GM12878 (cell line): ENCODE data around the gene GPER1. TPM values are rescaled to one million over a fixed set of nuclear protein-coding genes. Genes with fewer than 3 reads are reported as not detected.

Experiments used
- ATF7 ChIP-seq: fragments of 450-650 bp; IDR thresholded peaks from 2 replicates; pipeline ENCODE4 v1.6.1; 2016; ENCODE audit warnings: low read depth, mild to moderate bottlenecking
- CEBPB ChIP-seq, 2 experiments: fragments of 150-350 bp in 1 of 2; IDR thresholded peaks; 2 replicates each; pipeline ENCODE4 v1.6.1; 2012 to 2014; ENCODE audit warnings: low read depth in 2 of 2, low read length in 2 of 2, borderline replicate concordance in 1 of 2, inconsistent platforms in 1 of 2
- DPF2 ChIP-seq: fragments of 450-650 bp; IDR thresholded peaks from 2 replicates; pipeline ENCODE4 v1.6.1; 2017; ENCODE audit warnings: mild to moderate bottlenecking
- EED ChIP-seq: sonication (generic); IDR thresholded peaks from 2 replicates; pipeline ENCODE4 v1.6.1; 2016; ENCODE audit warnings: antibody characterized with exemption, low read depth
- JUNB ChIP-seq: IDR thresholded peaks from 2 replicates; pipeline ENCODE4 v1.6.1; 2016; ENCODE audit warnings: antibody characterized with exemption, mild to moderate bottlenecking
- LARP7 ChIP-seq: fragments of 450-650 bp; IDR thresholded peaks from 2 replicates; pipeline ENCODE4 v1.6.1; 2017; ENCODE audit warnings: mild to moderate bottlenecking
- MTA2 ChIP-seq: fragments of 450-650 bp; IDR thresholded peaks from 2 replicates; pipeline ENCODE4 v1.6.1; 2016; ENCODE audit warnings: low read depth, mild to moderate bottlenecking, moderate library complexity
- MYC ChIP-seq: IDR thresholded peaks from 2 replicates; pipeline ENCODE4 v1.6.1; 2011; ENCODE audit warnings: mild to moderate bottlenecking, low read length, moderate library complexity, inconsistent platforms; ENCODE audit not compliant: insufficient read depth, insufficient replicate concordance, insufficient read length, severe bottlenecking
- PAX8 ChIP-seq: fragments of 450-650 bp; IDR thresholded peaks from 2 replicates; pipeline ENCODE4 v1.6.1; 2017; ENCODE audit warnings: mild to moderate bottlenecking, moderate library complexity
- RUNX3 ChIP-seq: IDR thresholded peaks from 2 replicates; pipeline ENCODE4 v1.6.1; 2012; ENCODE audit warnings: low read length, inconsistent platforms
- SMC3 ChIP-seq: IDR thresholded peaks from 2 replicates; pipeline ENCODE4 v1.6.1; 2011; ENCODE audit warnings: low read length, improper control_type of control experiment, borderline replicate concordance
- SREBF1 ChIP-seq: IDR thresholded peaks from 2 replicates; pipeline ENCODE4 v1.6.1; 2012; ENCODE audit warnings: mild to moderate bottlenecking, low read length
- STAT3 ChIP-seq: IDR thresholded peaks from 2 replicates; pipeline ENCODE4 v1.6.1; 2011; ENCODE audit warnings: low read depth, low read length, improper control_type of control experiment
- TBL1XR1 ChIP-seq: IDR thresholded peaks from 2 replicates; pipeline ENCODE4 v1.6.1; 2012; ENCODE audit warnings: low read depth, low read length, improper control_type of control experiment
- TCF12 ChIP-seq: IDR thresholded peaks from 2 replicates; pipeline ENCODE4 v1.6.1; 2011; ENCODE audit warnings: low read depth, mild to moderate bottlenecking, low read length
- ZBTB4 ChIP-seq: fragments of 450-650 bp; formaldehyde crosslinking; IDR thresholded peaks from 2 replicates; pipeline ENCODE4 v1.4.0; 2022; ENCODE audit warnings: mild to moderate bottlenecking, moderate library complexity
- polyA plus RNA-seq, 11 experiments: library from polyadenylated mRNA; depleted of rRNA in 4 of 11; unstranded in 6 of 11; stranded (reverse) in 5 of 11; fragments of >200 nt; fragmentation: Nextera tagmentation in 4 of 11; fragmentation: Illumina TruSeq in 1 of 11; extraction: Ambion mirVana in 4 of 11; extraction: Trizol in 1 of 11; gene quantifications; 1 replicate in 1 of 11; 2 replicates in 10 of 11; pipeline versions ENCODE4 v1.2.1 to v1.2.3, GENCODE V29; 2011 to 2016; ENCODE audit warnings: inconsistent platforms in 2 of 11, missing spikeins in 2 of 11, low read depth in 1 of 11
- total RNA-seq, 4 experiments: library from RNA; depleted of rRNA in 3 of 4; stranded (reverse); fragments of >200 nt in 3 of 4; fragmentation: Illumina TruSeq in 1 of 4; extraction: Trizol in 1 of 4; gene quantifications; 2 replicates each; pipeline versions ENCODE4 v1.2.1 to v1.2.3, GENCODE V29; 2013 to 2021
- TF ChIP-seq, protein P1 (sequence below): fragments of 450-650 bp; IDR thresholded peaks from 2 replicates; pipeline ENCODE4 v1.6.1; 2017; ENCODE audit warnings: mild to moderate bottlenecking, moderate library complexity
- TF ChIP-seq, protein P2 (sequence below): IDR thresholded peaks from 2 replicates; pipeline ENCODE4 v1.6.1; 2012; ENCODE audit warnings: improper control_type of control experiment, low read depth, low read length; ENCODE audit not compliant: insufficient replicate concordance

The GPER1 gene
- total and polyA plus RNA-seq, 10 of the 15 experiments (the other 5 are each of a cell fraction or from before 2014, with no cell fraction given) = 0.03 to 6.5 (median 2.6) TPM

DNA sequence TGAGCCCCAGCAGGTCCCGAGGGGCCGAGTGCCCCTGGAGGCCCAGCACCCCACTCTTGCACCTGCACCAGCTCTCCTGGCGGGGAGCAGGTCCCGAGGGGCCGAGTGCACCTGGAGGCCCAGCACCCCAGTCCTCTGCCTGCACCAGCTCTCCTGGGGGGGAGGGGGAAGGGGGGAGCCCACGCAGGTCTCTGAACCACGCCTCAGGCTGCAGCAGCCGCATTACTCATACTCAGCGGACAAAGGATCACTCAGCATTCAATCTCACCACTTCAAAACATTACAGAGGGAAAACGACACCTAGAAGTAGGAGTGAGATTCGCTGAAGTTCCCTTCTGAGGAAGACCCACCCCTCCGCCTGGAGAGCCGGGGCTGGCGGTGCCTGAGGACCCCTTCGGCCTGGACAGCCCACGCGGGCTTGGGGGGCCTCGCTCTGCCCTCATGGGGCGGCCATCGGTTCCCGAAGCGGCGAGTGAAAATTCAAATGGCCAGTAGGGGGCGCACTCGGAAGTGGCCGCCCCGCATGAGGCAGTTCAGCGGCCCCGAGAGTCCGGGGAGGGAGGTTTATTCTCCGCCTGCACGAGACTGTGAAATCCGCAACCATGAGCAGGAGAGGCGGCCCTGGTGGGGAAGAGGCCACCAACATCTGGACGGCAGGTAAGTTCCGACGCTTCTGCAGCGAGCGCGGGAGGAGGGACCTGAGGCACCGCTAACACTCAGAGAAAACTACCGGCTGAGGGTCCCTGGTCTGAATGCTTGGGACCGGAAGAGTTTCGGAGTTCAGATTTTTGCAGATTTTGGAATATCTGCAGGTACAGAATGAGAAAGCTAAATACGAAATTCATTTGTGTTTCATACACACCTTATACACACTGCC, 1.1 kb upstream of the GPER1 start (continued):
- TF ChIP-seq, protein P1, sequence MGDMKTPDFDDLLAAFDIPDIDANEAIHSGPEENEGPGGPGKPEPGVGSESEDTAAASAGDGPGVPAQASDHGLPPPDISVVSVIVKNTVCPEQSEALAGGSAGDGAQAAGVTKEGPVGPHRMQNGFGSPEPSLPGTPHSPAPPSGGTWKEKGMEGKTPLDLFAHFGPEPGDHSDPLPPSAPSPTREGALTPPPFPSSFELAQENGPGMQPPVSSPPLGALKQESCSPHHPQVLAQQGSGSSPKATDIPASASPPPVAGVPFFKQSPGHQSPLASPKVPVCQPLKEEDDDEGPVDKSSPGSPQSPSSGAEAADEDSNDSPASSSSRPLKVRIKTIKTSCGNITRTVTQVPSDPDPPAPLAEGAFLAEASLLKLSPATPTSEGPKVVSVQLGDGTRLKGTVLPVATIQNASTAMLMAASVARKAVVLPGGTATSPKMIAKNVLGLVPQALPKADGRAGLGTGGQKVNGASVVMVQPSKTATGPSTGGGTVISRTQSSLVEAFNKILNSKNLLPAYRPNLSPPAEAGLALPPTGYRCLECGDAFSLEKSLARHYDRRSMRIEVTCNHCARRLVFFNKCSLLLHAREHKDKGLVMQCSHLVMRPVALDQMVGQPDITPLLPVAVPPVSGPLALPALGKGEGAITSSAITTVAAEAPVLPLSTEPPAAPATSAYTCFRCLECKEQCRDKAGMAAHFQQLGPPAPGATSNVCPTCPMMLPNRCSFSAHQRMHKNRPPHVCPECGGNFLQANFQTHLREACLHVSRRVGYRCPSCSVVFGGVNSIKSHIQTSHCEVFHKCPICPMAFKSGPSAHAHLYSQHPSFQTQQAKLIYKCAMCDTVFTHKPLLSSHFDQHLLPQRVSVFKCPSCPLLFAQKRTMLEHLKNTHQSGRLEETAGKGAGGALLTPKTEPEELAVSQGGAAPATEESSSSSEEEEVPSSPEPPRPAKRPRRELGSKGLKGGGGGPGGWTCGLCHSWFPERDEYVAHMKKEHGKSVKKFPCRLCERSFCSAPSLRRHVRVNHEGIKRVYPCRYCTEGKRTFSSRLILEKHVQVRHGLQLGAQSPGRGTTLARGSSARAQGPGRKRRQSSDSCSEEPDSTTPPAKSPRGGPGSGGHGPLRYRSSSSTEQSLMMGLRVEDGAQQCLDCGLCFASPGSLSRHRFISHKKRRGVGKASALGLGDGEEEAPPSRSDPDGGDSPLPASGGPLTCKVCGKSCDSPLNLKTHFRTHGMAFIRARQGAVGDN = peak; percentile 84
- TF ChIP-seq SMC3 (peak; percentile 56), MYC (peak; percentile 21), LARP7 (0 out of 2 replicates have a peak, but pooled peaks have one; percentile 56), ZBTB4 (CRISPR knock-in tag) (no peak), RUNX3 (peak; percentile 47; the same call in 1 of the 2 replicates), STAT3 (no peak), MTA2 (peak; percentile 56; the same call in 1 of the 2 replicates), TCF12 (peak; percentile 98), DPF2 (peak; percentile 81), EED (peak; percentile 42; the same call in 1 of the 2 replicates), CEBPB (IDR thresholded peaks at IDR 0.05; ENCODE audit: borderline replicate concordance in 1 of 2, low read depth in 2 of 2, low read length in 2 of 2) (no peak), ATF7 (peak; percentile 62), PAX8 (no peak), TBL1XR1 (peak; percentile 86; the same call in 1 of the 2 replicates), SREBF1 (no peak), JUNB (no peak; the same call in 1 of the 2 replicates)
- TF ChIP-seq, protein P2, sequence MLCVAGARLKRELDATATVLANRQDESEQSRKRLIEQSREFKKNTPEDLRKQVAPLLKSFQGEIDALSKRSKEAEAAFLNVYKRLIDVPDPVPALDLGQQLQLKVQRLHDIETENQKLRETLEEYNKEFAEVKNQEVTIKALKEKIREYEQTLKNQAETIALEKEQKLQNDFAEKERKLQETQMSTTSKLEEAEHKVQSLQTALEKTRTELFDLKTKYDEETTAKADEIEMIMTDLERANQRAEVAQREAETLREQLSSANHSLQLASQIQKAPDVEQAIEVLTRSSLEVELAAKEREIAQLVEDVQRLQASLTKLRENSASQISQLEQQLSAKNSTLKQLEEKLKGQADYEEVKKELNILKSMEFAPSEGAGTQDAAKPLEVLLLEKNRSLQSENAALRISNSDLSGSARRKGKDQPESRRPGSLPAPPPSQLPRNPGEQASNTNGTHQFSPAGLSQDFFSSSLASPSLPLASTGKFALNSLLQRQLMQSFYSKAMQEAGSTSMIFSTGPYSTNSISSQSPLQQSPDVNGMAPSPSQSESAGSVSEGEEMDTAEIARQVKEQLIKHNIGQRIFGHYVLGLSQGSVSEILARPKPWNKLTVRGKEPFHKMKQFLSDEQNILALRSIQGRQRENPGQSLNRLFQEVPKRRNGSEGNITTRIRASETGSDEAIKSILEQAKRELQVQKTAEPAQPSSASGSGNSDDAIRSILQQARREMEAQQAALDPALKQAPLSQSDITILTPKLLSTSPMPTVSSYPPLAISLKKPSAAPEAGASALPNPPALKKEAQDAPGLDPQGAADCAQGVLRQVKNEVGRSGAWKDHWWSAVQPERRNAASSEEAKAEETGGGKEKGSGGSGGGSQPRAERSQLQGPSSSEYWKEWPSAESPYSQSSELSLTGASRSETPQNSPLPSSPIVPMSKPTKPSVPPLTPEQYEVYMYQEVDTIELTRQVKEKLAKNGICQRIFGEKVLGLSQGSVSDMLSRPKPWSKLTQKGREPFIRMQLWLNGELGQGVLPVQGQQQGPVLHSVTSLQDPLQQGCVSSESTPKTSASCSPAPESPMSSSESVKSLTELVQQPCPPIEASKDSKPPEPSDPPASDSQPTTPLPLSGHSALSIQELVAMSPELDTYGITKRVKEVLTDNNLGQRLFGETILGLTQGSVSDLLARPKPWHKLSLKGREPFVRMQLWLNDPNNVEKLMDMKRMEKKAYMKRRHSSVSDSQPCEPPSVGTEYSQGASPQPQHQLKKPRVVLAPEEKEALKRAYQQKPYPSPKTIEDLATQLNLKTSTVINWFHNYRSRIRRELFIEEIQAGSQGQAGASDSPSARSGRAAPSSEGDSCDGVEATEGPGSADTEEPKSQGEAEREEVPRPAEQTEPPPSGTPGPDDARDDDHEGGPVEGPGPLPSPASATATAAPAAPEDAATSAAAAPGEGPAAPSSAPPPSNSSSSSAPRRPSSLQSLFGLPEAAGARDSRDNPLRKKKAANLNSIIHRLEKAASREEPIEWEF = peak; percentile 69
